ENCODE results near the gene ARRDC4.
"Not testable (repeated sequence)": the region's sequence is repeated elsewhere in the genome, so short reads cannot be mapped to it uniquely, and the experiment has no call there.

ARRDC4 gene

GRCh38 chr15:97966924-97967620 lies 6.6 kb downstream of the ARRDC4 start:
- DNase-seq = no peak

DNA sequence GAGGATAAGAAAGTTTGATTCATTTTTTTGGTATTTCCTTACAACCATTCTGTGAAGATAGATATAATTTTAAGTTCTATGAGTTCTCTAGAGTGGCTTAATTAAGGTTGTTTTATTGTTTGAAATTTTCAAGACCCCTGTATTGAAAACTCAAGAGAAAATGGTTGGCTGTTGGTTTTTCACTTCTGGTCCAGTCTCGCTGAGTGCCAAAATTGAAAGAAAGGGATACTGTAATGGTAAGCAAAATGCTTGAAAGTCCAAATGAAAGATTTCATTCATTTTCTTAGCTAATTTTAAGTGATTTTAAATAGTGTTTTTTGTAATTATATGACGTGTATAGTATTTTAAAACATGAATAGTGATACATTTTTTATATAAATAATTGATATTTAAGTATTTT lies 7.4 kb downstream of the ARRDC4 start:
- no peak for DNase-seq

DNA sequence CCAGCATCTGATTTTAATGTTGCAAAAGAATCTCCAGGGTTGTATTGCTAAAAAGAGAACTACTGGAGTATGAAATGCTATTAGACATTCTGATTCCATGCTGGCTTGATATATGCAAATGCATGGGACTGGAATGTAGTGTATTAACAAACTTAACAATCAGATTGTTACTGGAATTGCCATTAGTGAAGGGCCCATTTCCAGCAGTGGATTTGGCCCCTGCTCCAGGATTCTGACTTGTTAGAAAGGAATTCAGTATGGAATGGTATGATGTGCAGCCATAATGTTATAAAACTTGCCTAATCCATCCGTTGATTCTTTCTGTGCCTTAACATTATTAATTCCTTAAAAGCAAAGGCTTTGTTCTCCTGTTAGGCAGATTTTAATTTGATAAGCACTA lies 7.9 kb downstream of the ARRDC4 start:
- DNase-seq = no peak

- peak; percentile 31 to 72 for DNase-seq
These were observed 11.9 kb downstream of the ARRDC4 start for GRCh38 chr15:97972366-97972765.

- DNase-seq = no peak
These were observed 15.6 kb downstream of the ARRDC4 start for GRCh38 chr15:97976129-97976528.

GRCh38 chr15:97976766-97977503 lies 16.4 kb downstream of the ARRDC4 start:
- no peak for DNase-seq

DNA sequence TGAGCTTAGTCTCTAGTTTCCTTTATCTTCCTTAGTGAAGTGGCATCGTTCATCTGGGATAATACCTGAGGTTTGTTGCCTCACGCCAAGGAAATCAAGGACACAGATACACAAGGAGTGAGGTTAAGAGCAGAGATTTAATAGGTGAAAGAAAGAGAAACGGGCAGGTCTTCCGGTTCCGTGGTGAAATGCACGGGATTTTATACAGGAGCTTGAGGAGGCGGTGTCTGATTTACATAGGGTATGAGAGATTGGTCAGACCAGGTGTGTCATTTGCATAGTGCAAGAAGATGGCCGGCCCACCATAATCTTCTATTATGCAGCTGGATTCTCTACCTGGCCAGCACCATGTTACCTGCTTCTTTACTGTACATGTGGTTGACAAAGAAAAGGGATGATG lies 17.2 kb downstream of the ARRDC4 start:
- no peak for DNase-seq

- DNase-seq = no peak
These were observed 18.1 kb downstream of the ARRDC4 start for GRCh38 chr15:97978401-97979139.

- DNase-seq = no peak
These were observed 18.6 kb downstream of the ARRDC4 start for GRCh38 chr15:97979140-97979520.

GRCh38 chr15:97981058-97981457 lies 20.6 kb downstream of the ARRDC4 start:
- no peak for DNase-seq

GRCh38 chr15:97981758-97982157 lies 21.3 kb downstream of the ARRDC4 start:
- DNase-seq = no peak

GRCh38 chr15:97984157-97984556 lies 23.7 kb downstream of the ARRDC4 start:
- no peak for DNase-seq

GRCh38 chr15:97985979-97986378 lies 25.5 kb downstream of the ARRDC4 start:
- not testable (repeated sequence) for DNase-seq

DNA sequence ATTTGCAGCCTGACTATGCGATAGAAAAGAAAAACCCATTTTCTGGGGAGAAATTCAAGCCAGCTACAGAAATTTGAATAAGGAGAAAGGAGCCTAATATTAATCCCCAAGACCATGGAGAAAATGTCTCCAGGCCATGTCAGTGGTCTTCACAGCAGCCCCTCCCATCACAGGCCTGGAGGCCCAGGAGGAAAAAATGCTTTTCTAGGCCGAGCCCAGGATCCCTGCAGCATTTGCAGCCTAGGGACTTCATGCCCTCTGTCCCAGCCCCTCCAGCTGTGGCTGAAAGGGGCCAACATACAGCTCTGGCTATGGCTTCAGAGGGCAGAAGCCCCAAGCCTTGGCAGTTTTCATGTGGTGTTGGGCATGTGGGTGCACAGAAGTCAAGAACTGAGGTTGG lies 26.3 kb downstream of the ARRDC4 start:
- DNase-seq = no peak

GRCh38 chr15:97989299-97989698 lies 28.8 kb downstream of the ARRDC4 start:
- no peak for DNase-seq

- DNase-seq = no peak
These were observed 31.6 kb downstream of the ARRDC4 start for GRCh38 chr15:97991972-97992541.

DNA sequence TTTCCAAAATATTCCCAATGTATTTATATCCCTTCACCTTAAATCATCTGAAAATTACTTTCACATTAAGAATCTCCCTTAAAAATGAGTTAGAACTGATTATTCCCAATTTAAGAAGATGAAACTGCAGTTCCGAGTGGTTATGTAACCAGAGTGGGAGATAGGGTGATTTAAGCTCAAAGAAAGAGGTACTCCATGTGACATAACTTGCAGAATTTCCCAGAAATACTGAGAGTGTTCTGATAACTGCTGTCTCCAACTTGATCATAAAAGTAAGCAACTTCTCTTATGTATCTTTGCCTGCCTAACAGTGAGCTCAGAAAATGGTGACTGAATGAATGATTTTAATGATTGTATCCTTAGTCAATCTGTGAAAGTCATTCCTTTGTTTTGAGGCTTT lies 32.3 kb downstream of the ARRDC4 start:
- DNase-seq = no peak

GRCh38 chr15:97993310-97993738 lies 32.8 kb downstream of the ARRDC4 start:
- no peak for DNase-seq

- no peak for DNase-seq
These were observed 33.7 kb downstream of the ARRDC4 start for GRCh38 chr15:97994236-97994635.

DNA sequence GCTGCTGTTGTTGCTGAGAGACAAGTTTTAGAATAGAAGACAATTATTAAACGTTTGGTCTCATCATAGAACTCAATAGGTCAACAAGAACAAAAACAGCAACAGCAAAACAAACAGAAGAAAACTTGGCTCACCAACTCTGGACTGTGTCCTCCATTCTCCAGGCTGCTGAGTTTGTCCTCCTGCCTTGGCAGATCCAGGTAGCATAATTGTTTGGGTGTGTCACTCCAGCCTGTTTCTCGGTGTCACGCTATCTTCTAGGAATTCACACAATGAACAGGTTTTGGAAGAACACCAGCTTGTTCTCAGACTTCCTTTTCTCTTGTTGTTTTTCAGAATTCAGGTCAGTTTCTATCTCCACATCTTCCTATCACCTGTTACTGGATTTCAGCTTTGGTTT lies 34.7 kb downstream of the ARRDC4 start:
- DNase-seq = no peak

GRCh38 chr15:97995881-97996603 lies 35.5 kb downstream of the ARRDC4 start:
- no peak for DNase-seq

GRCh38 chr15:97998307-97999071 lies 38.0 kb downstream of the ARRDC4 start:
- no peak for DNase-seq
